Measurements from ENCODE around the gene PDSS2.
"Not testable (repeated sequence)": the region's sequence is repeated elsewhere in the genome, so short reads cannot be mapped to it uniquely, and the experiment has no call there.

The PDSS2 gene

GRCh38 chr6:107144666-107145065 lies 314.7 kb downstream of the PDSS2 start:
- H3K27ac ChIP-seq = peak overlapping the region; percentile 96
- no peak for TF ChIP-seq ZFX (IDR thresholded peaks at IDR 0.05; ENCODE audit: borderline replicate concordance)
- no peak for TF ChIP-seq CTCF (IDR thresholded peaks at IDR 0.05)

GRCh38 chr6:107144014-107144413 lies 315.4 kb downstream of the PDSS2 start:
- H3K27ac ChIP-seq = peak overlapping the region; percentile 96
- TF ChIP-seq ZFX (IDR thresholded peaks at IDR 0.05; ENCODE audit: borderline replicate concordance) (no peak), CTCF (IDR thresholded peaks at IDR 0.05) (no peak)

- TF ChIP-seq CTCF (IDR thresholded peaks at IDR 0.05) (no peak), ZFX (IDR thresholded peaks at IDR 0.05; ENCODE audit: borderline replicate concordance) (no peak)
- H3K27ac ChIP-seq = peak overlapping the region; percentile 62
Observed at GRCh38 chr6:107140581-107140980, 318.8 kb downstream of the PDSS2 start.

GRCh38 chr6:107136324-107136723 lies 323.0 kb downstream of the PDSS2 start:
- not testable (repeated sequence) for H3K27ac ChIP-seq

GRCh38 chr6:107135048-107135680 lies 324.2 kb downstream of the PDSS2 start:
- not testable (repeated sequence) for H3K27ac ChIP-seq

GRCh38 chr6:107132330-107132954 lies 326.9 kb downstream of the PDSS2 start:
- no peak overlapping the region for H3K27ac ChIP-seq
- TF ChIP-seq CTCF (IDR thresholded peaks at IDR 0.05) = peak; percentile 81
- TF ChIP-seq ZFX (IDR thresholded peaks at IDR 0.05; ENCODE audit: borderline replicate concordance) = no peak

- TF ChIP-seq CTCF (IDR thresholded peaks at IDR 0.05) (no peak), ZFX (IDR thresholded peaks at IDR 0.05; ENCODE audit: borderline replicate concordance) (no peak)
- H3K27ac ChIP-seq = peak overlapping the region; percentile 63
Observed at GRCh38 chr6:107129370-107129925, 329.9 kb downstream of the PDSS2 start.

- peak overlapping the region; percentile 63; the same call in 1 of the 2 replicates for H3K27ac ChIP-seq
- TF ChIP-seq CTCF (IDR thresholded peaks at IDR 0.05) (no peak), ZFX (IDR thresholded peaks at IDR 0.05; ENCODE audit: borderline replicate concordance) (no peak)
Observed at GRCh38 chr6:107128577-107128976, 330.8 kb downstream of the PDSS2 start.

All from 22Rv1 (cell line).